Measurements from ENCODE around the gene TRPC4AP.

GRCh38 chr20:35027301-35027700, 65.3 kb downstream of the TRPC4AP start:
- no peak for TF ChIP-seq CTCF (IDR thresholded peaks at IDR 0.05)
- TF ChIP-seq POLR2AphosphoS5 (IDR thresholded peaks at IDR 0.05), result no peak
- no peak for TF ChIP-seq EP300 (IDR thresholded peaks at IDR 0.05)
- no peak for TF ChIP-seq POLR2A (IDR thresholded peaks at IDR 0.05)

All from upper lobe of left lung (tissue), 4 donors.